Activated CD4-positive, alpha-beta T cell treated with anti-CD3 and anti-CD28 coated beads for 36 hours (primary cell): ENCODE results near the gene TLCD3A. TPM values are rescaled to one million over a fixed set of nuclear protein-coding genes. Genes with fewer than 3 reads are reported as not detected.
"Not testable (repeated sequence)": the region's sequence is repeated elsewhere in the genome, so short reads cannot be mapped to it uniquely, and the experiment has no call there.

ENCODE experiments used
- ATAC-seq: fragments of 200-7000 bp; cut with Tn5 transposase; one replicate; pipeline ENCODE4 v1.10.0; 2021; ENCODE audit warnings: mild to moderate bottlenecking, moderate library complexity
- CTCF ChIA-PET: fragments of 350-600 bp; sonication (Branson Sonifier 250); formaldehyde crosslinking; loops from one replicate; lab custom pipeline; 2021; ENCODE audit warnings: antibody characterized with exemption; lab: Charles Lee
- POLR2A ChIA-PET: fragments of 350-600 bp; sonication (Branson Sonifier 250); formaldehyde crosslinking; loops from one replicate; lab custom pipeline; 2021; ENCODE audit warnings: antibody characterized with exemption, inconsistent platforms; lab: Charles Lee
- DNase-seq: peaks from one replicate; pipeline ENCODE4 v3.0.0-alpha.2; 2020
- H3K27ac Mint-ChIP-seq: one replicate; pipeline ENCODE4 v1.8.0; 2021; ENCODE audit warnings: mixed read lengths
- H3K27me3 Mint-ChIP-seq: one replicate; pipeline ENCODE4 v1.8.0; 2021; ENCODE audit warnings: mixed read lengths
- H3K36me3 Mint-ChIP-seq: one replicate; pipeline ENCODE4 v1.8.0; 2021; ENCODE audit warnings: low read depth, mixed read lengths
- H3K4me1 Mint-ChIP-seq: one replicate; pipeline ENCODE4 v1.8.0; 2021; ENCODE audit warnings: mixed read lengths
- H3K4me3 Mint-ChIP-seq: one replicate; pipeline ENCODE4 v1.8.0; 2021; ENCODE audit warnings: mild to moderate bottlenecking, moderate library complexity, mixed read lengths
- H3K9me3 Mint-ChIP-seq: one replicate; pipeline ENCODE4 v1.8.0; 2021; ENCODE audit warnings: low read depth, mixed read lengths
- intact Hi-C, 2 experiments: fragments of 100-400 bp; cut with DNase I in 1 of 2; cut with micrococcal nuclease in 1 of 2; formaldehyde crosslinking; loops; one replicate each; pipeline versions ENCODE4 v1.14.2 to v1.15.1; 2022 to 2024; cut with DNase I, micrococcal nuclease
- total RNA-seq, 2 experiments: library from RNA; stranded (reverse); gene quantifications; one replicate each; pipeline ENCODE4 v1.2.3, GENCODE V29; 2021

The TLCD3A gene
- total RNA-seq, 2 experiments from 2014 or later = 13.8 to 25.9 TPM

DNA sequence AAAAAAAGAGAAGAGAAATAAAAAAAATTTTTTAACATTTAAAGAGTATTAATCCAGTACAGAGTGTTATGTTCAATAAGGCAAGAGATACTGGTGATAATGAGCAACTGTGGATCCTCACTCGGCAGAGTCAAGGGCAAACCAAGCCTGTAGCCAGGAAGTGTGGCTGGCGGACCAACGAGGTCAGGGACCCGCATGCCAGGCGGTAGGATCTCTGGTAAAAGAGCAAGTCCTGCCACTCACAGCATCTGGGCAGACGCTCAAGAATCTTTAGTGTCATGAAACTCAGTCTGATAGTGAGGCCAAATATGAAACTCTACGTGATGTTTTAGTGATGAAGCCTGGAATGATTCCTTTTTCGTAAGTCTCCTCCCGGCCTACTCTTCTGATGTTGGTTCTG lies 28.0 kb downstream of the TLCD3A start:
- no peak for ATAC-seq
- intact Hi-C loops = no loop called here
- ChIA-PET POLR2A (no interaction called here), CTCF (no interaction called here)
- DNase-seq = no peak
- no peak overlapping the region for H3K4me3 Mint-ChIP-seq
- no peak overlapping the region for H3K27ac Mint-ChIP-seq
- no peaks in the 10 kb centered on the region for H3K27me3 Mint-ChIP-seq
- no peaks in the 10 kb centered on the region for H3K4me1 Mint-ChIP-seq
- H3K36me3 Mint-ChIP-seq = peaks cover 42% of the 10 kb centered on the region
- no peaks in the 10 kb centered on the region for H3K9me3 Mint-ChIP-seq

DNA sequence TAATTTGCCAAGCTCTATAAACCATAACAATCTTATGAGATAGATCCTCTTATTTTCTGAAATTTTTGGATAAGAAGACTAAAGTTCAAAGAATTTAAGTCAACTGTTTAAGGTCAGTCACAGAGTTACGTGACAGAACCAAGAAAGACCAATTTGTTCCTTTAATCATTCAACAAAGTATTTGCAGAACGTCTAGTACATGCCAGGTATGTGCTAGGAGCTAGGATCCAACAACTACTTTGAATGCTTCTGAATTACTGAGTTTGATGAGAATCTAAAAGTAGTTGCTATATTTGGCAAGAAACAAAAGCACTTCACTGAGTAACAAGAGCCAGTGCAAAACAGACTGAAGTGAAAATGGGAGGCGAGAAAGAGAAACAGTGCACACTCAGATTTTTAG lies 34.7 kb downstream of the TLCD3A start:
- ATAC-seq = no peak
- Mint-ChIP-seq H3K4me3 (no peak overlapping the region), H3K4me1 (no peaks in the 10 kb centered on the region), H3K9me3 (no peaks in the 10 kb centered on the region), H3K27ac (peak overlapping the region; percentile 79), H3K27me3 (no peaks in the 10 kb centered on the region), H3K36me3 (peaks cover 38% of the 10 kb centered on the region)
- no peak for DNase-seq
- intact Hi-C loops = no loop called here
- POLR2A ChIA-PET = no interaction called here
- CTCF ChIA-PET = interaction anchor here (0.6 kb wide), 1 partner anchor 37 kb away, joined by 3 read pairs; no protein-coding TSS in a partner anchor

DNA sequence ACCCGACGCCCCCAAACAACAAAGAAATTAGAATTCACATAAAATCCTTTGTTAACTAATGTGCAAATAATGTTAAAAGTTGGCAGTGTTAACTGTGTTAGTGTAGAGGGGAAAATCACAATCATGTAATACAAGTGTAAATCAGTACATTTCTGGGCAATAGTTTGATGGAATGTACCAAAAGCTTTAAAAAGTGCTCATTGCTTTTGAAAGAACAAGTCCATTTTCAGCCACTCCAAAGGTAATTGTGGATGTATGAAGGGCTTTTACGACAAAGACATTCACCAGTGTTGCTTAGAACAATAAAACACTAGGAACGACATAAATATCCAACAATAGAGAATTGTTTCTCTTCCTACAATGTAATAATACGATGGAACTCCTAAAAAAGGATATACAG lies 40.6 kb downstream of the TLCD3A start:
- peaks cover 64% of the 10 kb centered on the region for H3K36me3 Mint-ChIP-seq
- POLR2A ChIA-PET = interaction anchor here (0.6 kb wide), 1 partner anchor 348 kb away, joined by 4 read pairs; no protein-coding TSS in a partner anchor
- H3K27me3 Mint-ChIP-seq = no peaks in the 10 kb centered on the region
- H3K9me3 Mint-ChIP-seq = no peaks in the 10 kb centered on the region
- peak overlapping the region; percentile 52 for H3K27ac Mint-ChIP-seq
- ATAC-seq = no peak
- intact Hi-C loops = no loop called here
- peaks cover 19% of the 10 kb centered on the region for H3K4me1 Mint-ChIP-seq
- no peak overlapping the region for H3K4me3 Mint-ChIP-seq
- CTCF ChIA-PET = interaction anchor here (0.6 to 1.3 kb wide), 2 partner anchors 9 kb away, joined by 3 to 4 read pairs; partner anchors contain the start of genes GLOD4 and MRM3
- no peak for DNase-seq

DNA sequence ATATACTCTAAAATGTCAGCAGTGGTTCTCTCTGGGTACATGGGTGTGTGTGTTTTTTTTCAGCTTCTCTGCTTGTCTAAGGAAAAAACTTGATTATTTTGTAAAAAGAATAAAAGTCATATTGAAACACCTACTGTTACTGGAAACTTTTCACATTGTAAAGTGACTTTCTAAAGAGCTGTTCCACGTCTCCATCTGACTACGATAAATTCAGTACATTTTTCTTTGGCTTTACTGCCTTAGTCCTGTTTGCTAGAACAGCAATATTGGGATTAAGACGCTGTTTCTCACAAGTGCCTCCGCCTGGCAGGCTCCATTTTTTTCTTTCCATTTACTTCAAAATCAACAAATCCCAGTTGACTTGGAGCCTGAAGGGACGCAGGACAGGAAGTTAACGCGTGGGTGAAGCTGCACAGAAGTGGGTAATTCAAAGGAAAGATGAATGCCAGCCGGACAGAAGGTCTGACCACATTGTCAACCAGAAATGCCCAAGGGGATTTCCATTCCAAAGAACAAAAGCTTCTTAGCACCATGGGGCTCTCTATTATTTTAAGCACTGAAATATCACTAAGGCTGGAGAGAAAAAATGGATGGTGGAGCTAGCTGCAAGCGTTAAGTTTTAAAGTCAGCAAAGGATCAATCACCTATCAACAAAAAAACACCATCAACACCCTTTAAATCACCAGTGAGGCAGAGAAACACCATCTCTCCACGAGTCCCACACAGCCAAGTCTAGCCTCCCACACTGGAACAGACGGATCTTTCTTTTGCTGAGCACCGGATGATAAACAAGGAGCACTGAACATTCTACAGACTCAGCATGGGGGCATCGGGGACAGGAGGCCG lies 41.3 kb downstream of the TLCD3A start:
- peak overlapping the region; percentile 26 for H3K4me3 Mint-ChIP-seq

DNA sequence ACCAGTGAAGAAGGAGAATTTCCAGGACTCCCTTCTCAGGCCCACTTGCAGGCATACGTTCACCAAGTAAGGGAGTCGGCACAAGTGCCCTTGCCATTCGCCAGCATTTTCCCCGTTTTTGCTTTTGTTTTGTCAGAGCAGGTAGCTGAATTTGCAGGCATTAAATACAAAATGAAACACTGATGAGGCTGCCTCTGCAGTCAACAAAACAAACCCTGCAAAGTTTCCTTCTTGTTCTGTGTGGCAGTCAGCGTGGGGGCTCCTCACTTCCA lies 41.9 kb downstream of the TLCD3A start:
- CTCF ChIA-PET = interaction anchor here (1.3 kb wide), 1 partner anchor 10 kb away, joined by 4 read pairs; no protein-coding TSS in a partner anchor
- Mint-ChIP-seq H3K9me3 (no peaks in the 10 kb centered on the region), H3K27me3 (no peaks in the 10 kb centered on the region), H3K4me3 (peak overlapping the region; percentile 26), H3K36me3 (peaks cover 75% of the 10 kb centered on the region), H3K27ac (peak overlapping the region; percentile 81), H3K4me1 (peaks cover 19% of the 10 kb centered on the region)
- no peak for ATAC-seq
- POLR2A ChIA-PET = no interaction called here
- intact Hi-C loops = no loop called here
- no peak for DNase-seq

More for the DNA sequence above, 41.3 kb downstream of the TLCD3A start:
- ChIA-PET POLR2A (interaction anchor here (0.6 kb wide), 1 partner anchor 349 kb away, joined by 4 read pairs; no protein-coding TSS in a partner anchor), CTCF (interaction anchor here (1.3 kb wide), 1 partner anchor 10 kb away, joined by 4 read pairs; no protein-coding TSS in a partner anchor)
- peak; percentile 63 for ATAC-seq
- H3K9me3 Mint-ChIP-seq = no peaks in the 10 kb centered on the region
- H3K27me3 Mint-ChIP-seq = no peaks in the 10 kb centered on the region
- peaks cover 19% of the 10 kb centered on the region for H3K4me1 Mint-ChIP-seq
- no peak for DNase-seq
- intact Hi-C loops = no loop called here
- peaks cover 71% of the 10 kb centered on the region for H3K36me3 Mint-ChIP-seq
- H3K27ac Mint-ChIP-seq = peak overlapping the region; percentile 81

DNA sequence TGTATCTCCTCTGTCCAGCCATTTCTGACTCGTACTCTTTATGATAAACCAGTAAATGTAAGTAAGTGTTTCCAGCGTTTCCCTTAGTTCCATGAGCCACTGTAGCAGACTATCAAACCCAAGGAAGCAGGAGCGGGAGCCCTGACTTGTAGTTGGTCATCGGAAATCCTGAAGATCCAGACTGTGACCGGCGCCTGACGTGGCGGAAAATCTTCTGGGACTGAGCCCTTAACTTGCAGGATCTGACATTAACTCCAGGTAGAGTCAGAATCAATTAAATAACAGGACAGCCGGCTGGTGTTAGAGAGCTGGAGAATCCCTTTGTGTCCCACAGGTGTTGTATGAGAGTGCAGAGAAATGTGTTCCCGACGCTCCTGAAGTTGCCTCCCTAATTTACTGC lies 45.7 kb downstream of the TLCD3A start:
- CTCF ChIA-PET = interaction anchor here (0.6 to 1.2 kb wide), 2 partner anchors 9 to 76 kb away, joined by 3 read pairs; no protein-coding TSS in a partner anchor
- Mint-ChIP-seq H3K4me3 (no peak overlapping the region), H3K27me3 (no peaks in the 10 kb centered on the region), H3K36me3 (peaks cover 55% of the 10 kb centered on the region), H3K9me3 (no peaks in the 10 kb centered on the region), H3K4me1 (peaks cover 30% of the 10 kb centered on the region), H3K27ac (no peak overlapping the region)
- intact Hi-C loops = no loop called here
- DNase-seq = no peak
- no peak for ATAC-seq
- POLR2A ChIA-PET = no interaction called here

DNA sequence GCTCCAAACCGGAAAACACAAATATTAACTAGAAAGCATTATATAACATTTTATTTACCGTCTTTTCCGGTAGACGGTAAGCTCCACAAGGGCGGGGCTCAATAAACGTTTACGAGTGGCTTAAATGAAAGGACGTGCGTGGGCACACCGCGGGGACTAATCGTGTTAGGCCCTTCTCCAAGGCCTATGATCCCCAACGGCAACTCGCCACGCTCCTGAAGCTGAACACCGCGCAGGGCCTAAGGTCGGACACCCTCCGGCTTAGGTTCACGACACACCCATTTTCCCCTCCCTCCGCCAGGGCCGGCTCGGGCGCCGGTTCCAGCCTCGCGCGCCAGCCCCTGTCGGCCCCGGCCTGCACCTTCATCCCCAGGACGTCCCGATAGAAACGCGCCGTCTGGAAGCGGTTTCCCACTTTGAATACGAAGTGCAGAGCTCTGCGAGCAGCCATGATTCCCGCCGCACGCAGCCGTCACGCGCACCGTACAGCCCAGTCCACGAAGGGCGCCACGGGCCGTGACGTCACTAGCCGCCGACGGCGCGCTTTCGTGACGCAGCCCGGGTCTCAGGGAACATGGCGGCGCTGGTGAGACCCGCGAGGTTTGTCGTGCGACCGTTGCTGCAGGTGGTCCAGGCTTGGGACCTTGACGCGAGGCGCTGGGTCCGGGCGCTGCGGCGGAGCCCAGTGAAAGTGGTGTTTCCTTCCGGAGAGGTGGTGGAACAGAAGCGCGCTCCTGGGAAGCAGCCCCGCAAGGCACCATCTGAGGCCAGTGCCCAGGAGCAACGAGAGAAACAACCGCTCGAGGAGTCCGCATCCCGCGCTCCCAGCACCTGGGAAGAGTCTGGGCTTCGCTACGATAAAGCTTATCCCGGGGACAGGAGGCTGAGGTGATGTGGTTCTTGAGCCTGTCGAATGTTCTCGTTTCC lies 49.7 kb downstream of the TLCD3A start, which contains the start of the genes GLOD4 and MRM3:
Gene GLOD4, minus strand, starts transcription at position 476 of the 927 bp plus-strand sequence. Its CDS starts 25 bp downstream, at position 451.
Gene MRM3, plus strand, starts transcription at position 549 of the 927 bp plus-strand sequence. Its CDS starts 26 bp downstream, at position 575.
- Mint-ChIP-seq H3K27me3 (no peaks in the 10 kb centered on the region), H3K9me3 (no peaks in the 10 kb centered on the region), H3K4me3 (peak within 1 kb of the TSS; percentile 97), H3K4me1 (peaks cover 35% of the 10 kb centered on the region), H3K36me3 (peaks cover 29% of the 10 kb centered on the region), H3K27ac (peak within 1 kb of the TSS; percentile 96)
- ATAC-seq (peak; percentile 89), DNase-seq (peak; percentile 96)
- CTCF ChIA-PET = interaction anchor here (0.6 to 4.1 kb wide), 12 partner anchors 9 to 215 kb away, joined by 3 to 19 read pairs (median 3); partner anchors contain the start of genes NXN and TIMM22
- POLR2A ChIA-PET = interaction anchor here (0.8 to 1.4 kb wide), 2 partner anchors 29 to 199 kb away, joined by 4 to 5 read pairs; no protein-coding TSS in a partner anchor
- intact Hi-C loops = loop anchor here (1.0 to 5.0 kb wide), 7 partner anchors 30 to 372 kb away; partner anchors contain the start of genes GEMIN4 (in 1 of the 2), NXN (in 1 of the 2), TIMM22 (in 1 of the 2) and TLCD3A (in 1 of the 2)

DNA sequence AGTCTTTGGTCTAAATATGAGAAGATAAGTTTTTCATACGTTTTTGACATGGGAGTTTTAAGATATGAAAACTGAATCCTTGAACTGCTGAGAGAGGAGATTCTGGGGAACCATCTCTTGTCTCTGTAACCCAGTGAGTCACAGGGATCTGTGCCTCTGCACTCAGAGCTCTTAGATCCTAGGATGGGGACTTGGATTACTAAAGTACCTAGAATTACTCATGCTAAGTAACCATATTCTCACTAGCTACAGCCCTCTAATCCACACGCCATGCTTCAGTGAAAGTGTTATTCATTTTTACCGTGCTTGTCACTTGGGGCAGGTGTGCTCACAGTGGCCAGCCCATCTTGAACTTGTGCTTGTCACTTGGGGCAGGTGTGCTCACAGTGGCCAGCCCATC lies 51.7 kb downstream of the TLCD3A start:
- CTCF ChIA-PET = interaction anchor here (0.6 kb wide), 1 partner anchor 319 kb away, joined by 3 read pairs; no protein-coding TSS in a partner anchor
- no peaks in the 10 kb centered on the region for H3K27me3 Mint-ChIP-seq
- H3K9me3 Mint-ChIP-seq = no peaks in the 10 kb centered on the region
- peaks cover 35% of the 10 kb centered on the region for H3K4me1 Mint-ChIP-seq
- ATAC-seq (peak; percentile 47), DNase-seq (peak; percentile 19)
- intact Hi-C loops = loop anchor here in 1 of 2 experiments (5.0 kb wide), 1 partner anchor 213 kb away; the partner anchor contains the start of gene TIMM22
- peak overlapping the region; percentile 76 for H3K27ac Mint-ChIP-seq
- peak overlapping the region; percentile 97 for H3K4me3 Mint-ChIP-seq
- POLR2A ChIA-PET = interaction anchor here (0.6 to 0.7 kb wide), 3 partner anchors 11 to 698 kb away, joined by 3 to 7 read pairs (median 3); no protein-coding TSS in a partner anchor
- peaks cover 15% of the 10 kb centered on the region for H3K36me3 Mint-ChIP-seq

DNA sequence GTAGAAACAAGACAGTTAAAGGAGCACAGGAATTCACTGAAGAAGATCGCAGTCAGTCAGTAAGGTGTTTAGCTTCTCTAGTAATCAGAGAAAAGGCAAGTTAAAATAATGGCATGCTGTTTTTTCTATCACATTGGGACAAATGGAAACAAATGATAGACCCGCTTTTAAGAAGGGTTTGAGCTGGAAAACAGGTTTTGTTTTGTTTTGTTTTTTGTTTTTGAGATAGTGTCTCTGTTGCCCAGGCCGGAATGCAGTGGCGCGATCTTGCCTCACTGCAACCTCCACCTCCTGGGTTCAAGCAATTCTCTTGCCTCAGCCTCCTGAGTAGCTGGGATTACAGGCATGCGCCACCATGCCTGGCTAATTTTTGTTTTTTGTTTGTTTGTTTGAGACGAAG lies 53.5 kb downstream of the TLCD3A start:
- H3K36me3 Mint-ChIP-seq = peaks cover 21% of the 10 kb centered on the region
- intact Hi-C loops, H3K27ac Mint-ChIP-seq, ATAC-seq, POLR2A ChIA-PET, H3K4me3 Mint-ChIP-seq, DNase-seq, H3K27me3 Mint-ChIP-seq, H3K9me3 Mint-ChIP-seq: not testable (repeated sequence)
- CTCF ChIA-PET = interaction anchor here (1.0 to 1.4 kb wide), 2 partner anchors 9 to 195 kb away, joined by 3 to 6 read pairs; no protein-coding TSS in a partner anchor
- H3K4me1 Mint-ChIP-seq = peaks cover 31% of the 10 kb centered on the region

DNA sequence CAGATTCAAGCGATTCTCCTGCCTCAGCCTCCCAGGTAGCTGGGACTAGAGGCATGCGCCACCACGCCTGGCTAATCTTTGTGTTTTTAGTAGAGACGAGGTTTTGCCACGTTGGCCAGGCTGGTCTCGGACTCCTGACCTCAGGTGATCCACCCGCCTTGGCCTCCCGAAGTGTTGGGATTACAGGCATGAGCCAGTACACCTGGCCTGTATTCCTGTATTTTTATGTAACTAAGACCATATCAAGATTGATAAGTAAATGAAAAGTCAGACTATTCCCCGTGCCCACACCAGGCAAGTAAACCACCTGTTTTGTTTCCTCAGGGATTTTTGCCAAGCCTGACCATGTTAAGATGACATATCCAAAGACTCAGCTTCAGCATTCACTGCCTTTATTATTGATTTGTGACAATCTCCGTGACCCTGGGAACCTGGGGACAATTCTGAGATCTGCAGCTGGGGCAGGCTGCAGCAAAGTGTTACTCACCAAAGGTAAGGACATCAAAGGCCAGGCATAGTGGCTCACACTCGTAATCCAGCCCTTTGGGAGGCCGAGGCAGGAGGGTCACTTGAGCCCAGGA lies 55.3 kb downstream of the TLCD3A start:
- H3K36me3 Mint-ChIP-seq = peaks cover 30% of the 10 kb centered on the region
- CTCF ChIA-PET = no interaction called here

More for the DNA sequence above, 55.3 kb downstream of the TLCD3A start:
- Mint-ChIP-seq H3K9me3 (no peaks in the 10 kb centered on the region), H3K27me3 (no peaks in the 10 kb centered on the region), H3K4me1 (peaks cover 22% of the 10 kb centered on the region), H3K4me3 (no peak overlapping the region), H3K27ac (no peak overlapping the region)
- ATAC-seq (no peak), DNase-seq (no peak)
- POLR2A ChIA-PET = interaction anchor here (0.7 kb wide), 1 partner anchor 8 kb away, joined by 8 read pairs; no protein-coding TSS in a partner anchor
- intact Hi-C loops = no loop called here
